NCI-H345 treated with DMSO at 0.1 percent for 48 hours (cell line): ENCODE results near the gene RHOA.
"Not testable (repeated sequence)": the region's sequence is repeated elsewhere in the genome, so short reads cannot be mapped to it uniquely, and the experiment has no call there.

Experiments used
- DNase-seq: peaks from one replicate; lab custom pipeline; 2025; ENCODE audit not compliant: unreplicated experiment; lab: John Stamatoyannopoulos, UW

The RHOA gene

DNA sequence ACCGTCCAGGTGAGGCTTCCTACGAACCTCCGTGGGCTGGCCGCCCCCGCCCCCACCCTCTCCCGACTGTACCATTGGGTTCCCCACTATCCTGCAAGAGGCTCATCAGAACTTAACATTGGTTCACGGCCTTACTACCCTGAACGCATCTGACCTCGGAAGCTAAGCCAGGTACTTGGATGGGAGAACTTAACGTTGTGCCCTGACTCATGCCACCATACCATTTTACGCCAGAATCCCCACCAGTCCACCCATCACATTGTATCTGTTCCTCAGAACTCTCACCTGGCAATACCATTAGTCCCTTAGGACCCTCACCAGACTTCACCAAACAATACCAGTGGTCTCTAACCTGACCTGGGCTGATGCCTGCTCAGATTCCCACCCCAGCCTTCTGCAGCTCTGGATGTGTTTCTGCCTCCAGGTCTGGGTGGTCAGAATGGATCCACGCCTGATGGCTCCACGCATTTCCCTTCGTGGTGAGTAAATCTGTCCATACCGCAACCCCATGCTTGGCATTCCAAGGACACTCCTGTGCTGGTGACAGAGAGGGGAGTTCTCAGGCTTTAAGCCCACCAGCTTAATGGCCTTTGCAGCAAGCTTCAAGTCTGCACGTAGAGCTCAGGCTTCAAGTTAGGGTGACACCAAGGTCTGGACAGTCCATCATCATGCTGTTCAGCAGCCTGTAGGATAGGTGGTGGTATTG lies 1.0 kb upstream of the RHOA start:
- DNase-seq = no peak

DNA sequence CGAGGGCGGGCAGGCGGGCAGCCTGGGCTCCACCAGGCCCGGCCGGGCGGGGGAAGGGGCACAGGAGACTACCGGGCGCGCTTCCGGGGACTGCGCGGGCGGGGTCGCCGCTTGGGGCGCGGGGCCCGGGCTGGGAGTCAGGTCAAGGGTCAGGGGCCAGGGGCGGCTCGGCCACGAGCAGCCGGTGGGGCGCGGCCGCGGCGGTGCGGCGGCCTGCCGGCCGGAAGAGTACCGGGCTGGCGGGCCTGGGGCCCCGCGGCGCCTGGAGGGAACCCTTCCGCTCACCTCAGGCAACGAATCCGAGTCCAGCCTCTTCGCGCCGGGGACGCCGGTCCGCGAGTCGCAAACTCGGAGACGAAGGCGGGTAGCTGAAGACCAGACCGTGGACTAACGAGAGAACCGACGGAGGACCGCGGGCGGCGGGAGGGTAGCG lies 225 bp downstream of the RHOA start:
- no peak for DNase-seq

DNA sequence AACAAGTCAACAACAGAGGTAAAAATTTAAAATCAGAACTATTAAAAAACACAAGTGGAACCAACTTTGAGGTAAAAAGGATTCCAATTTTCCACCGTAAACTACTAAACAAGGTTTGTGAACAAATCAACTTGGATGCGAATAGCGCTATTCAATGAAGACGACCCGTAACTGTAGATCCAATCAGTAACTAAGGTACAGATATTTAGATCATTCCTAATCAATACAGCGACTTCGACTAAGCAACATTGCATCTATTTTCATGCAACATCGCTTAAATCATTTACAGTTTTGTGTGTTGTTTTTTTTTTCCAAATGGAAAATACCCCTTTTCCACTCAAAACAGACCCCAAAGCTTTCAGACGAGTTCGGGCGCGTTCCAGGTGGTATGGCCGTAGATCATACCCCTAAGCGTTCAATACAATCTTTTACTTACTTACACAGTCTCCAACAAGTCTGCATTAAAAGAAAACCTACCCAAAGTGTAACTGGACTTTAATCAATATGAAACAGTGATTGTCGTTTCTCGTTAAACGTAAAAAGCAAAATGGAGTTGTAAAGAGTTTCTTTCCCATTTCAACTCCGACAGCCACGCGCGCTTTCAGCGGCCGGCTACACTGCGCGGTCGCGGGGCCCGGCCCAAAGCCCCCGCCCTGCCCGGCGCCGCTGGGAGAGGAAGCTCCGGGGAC lies 786 bp downstream of the RHOA start:
- DNase-seq = no peak

DNA sequence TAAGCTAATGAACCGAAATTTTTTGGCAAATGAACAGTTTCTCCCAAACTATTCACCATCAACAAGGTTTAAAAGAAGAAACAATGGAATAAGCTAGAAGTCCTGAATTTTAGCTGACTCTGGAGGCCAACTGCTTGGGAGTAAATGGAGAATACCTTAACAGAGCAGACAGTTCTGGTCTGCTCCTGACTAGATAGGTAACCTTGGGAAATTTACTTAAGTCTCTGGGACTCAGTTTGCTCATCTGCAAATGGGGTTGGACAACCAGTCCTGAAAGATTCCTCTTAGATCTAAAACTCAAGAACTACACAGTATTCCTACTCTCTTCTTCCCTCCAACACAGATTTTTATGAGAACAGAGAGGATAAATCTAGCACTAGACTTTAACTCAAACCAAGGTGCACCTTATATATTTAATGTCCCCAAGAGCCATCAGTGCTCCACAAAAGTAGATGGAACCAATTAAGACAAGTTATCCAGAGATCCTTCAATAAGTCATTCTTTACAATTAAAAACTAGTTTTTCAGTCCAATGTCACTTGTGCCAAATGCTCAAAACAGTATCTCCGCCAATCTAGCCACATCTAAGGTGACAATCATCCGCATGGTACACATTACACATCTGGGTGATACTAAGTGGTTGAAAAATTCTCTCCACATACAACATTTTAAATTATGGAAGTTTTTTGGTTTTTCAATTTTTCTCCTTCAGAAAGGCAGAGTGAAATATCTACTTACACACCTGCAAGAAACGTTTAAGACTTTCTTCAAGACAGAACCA lies 1.5 kb downstream of the RHOA start:
- DNase-seq = no peak

DNA sequence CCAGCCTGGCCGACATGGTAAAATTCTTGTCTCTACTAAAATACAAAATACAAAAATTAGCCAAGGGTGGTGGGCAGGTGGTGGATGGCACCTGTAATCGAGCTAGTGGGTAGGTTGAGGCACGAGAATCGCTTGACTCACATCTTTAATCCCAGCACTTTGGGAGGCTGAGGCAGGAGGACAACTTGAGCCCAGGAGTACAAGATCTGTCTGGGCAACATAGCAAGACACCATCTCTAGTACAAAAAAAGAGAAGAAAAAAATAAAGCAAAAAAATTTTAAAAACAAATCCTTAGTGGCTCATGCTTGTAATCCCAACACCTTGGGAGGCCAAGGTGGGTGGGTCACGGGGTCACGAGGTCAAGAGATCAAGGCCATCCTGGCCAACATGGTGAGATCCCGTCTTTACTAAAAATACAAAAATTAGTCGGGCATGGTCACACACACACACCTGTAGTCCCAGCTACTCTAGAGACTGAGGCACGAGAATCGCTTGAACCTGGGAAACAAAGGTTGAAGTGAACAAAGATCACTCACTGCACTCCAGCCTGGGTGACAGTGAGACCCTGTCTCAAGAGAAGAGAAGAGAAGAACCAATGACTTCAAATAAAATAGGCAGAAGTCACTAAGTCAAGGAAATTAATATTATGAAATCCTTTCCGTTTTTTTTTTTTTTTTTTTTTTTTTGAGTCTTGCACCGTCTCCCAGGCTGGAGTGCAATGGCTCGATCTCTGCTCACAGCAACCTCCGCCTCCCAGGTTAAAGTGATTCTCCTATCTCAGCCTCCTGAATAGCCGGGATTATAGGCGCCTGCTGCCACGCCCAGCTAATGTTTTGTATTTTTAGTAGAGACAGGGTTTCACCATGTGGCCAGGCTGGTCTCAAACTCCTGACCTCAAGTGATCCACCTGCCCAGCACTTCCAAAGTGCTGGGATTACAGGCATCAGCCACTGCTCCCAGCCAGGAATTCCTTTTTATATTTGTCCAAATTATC lies 4.9 kb downstream of the RHOA start:
- DNase-seq = no peak

DNA sequence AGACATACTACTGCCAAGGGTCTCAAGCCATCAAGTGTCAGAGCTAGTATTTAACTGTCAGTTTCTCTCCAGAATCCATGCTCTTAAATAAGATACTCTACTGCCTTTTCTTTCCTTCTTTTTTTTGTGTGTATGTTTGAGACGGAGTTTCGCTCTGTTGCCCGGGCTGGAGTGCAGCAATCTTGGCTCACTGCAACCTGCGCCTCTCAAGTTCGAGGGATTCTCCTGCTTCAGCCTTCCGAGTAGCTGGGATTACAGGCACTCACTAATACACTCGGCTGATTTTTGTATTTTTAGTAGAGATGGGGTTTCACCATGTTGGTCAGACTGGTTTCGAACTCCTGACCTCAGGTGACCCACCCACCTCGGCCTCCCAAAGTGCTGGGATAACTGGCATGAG lies 6.2 kb downstream of the RHOA start:
- not testable (repeated sequence) for DNase-seq

DNA sequence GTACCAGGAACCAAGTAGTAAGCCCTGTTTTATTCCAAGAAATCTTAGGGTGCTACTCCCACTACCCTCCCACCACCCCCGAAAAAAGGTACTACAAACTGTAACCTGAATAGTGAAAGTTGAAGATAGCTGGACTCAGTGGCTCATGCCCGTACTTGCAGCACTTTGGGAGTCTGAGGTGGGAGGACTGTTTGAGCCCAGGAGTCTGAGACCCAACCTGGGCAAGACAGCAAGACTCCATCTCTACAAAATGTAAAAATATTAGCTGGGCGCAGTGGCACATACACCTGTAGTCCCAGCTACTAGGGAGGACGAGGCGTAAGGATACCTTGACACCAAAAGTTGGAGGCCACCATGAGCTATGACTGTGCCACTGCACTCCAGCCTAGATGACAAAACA lies 7.9 kb downstream of the RHOA start:
- no peak for DNase-seq

DNA sequence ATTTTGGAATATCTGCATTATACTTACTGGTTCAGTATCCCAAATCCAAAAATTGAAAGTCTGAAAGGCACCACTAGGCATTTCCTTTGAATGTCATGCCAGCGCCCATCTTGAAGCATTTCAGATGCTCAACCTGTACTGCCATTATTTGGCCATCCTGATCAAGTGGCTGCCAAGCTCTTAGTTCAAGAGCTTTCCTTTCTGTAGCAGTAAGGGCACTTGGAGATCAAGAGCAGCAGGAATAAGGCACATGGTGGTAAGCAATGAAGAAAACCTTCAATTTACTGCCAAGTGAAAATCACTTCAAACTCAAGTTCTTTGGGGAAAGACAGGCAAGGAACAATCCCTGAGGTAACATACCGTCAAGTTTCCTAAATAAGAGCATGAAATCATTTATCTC lies 10.0 kb downstream of the RHOA start:
- no peak for DNase-seq

DNA sequence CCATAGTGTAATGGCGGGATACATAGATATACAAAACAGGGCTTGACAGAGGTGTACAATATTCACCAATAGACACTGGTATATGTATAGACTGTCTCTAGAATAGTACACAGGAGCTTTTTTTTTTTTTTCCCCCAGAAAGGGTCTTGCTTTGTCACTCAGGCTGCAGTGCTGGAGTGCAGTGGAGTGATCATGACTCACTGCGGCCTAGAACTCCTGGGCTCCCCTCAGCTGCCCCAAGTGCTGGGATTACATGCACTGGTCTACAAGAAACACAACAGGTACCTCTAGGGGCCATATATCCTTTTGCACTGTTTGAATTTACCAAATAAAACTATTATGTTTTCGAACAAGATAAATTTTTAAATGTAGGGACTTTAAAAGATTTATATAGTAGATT lies 12.3 kb downstream of the RHOA start:
- no peak for DNase-seq

DNA sequence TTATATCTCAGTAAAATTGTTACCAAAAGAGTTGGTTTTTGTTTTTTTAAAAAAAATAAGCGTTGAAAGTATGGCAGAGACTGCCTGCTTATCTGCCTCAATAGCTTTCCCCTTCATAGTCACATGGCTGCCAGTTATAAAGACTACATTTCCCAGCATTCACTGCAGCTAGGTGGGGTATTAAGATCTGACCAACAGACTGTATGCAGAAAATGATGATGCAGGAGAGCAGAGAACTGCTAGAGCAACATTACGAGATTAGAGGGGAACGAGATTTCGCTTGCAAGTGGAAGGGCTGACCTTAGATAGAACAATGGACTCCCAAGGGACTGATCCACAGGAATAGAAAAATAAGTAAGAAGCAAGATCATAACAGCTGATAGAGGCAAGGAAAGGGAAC lies 14.3 kb downstream of the RHOA start:
- DNase-seq = no peak

DNA sequence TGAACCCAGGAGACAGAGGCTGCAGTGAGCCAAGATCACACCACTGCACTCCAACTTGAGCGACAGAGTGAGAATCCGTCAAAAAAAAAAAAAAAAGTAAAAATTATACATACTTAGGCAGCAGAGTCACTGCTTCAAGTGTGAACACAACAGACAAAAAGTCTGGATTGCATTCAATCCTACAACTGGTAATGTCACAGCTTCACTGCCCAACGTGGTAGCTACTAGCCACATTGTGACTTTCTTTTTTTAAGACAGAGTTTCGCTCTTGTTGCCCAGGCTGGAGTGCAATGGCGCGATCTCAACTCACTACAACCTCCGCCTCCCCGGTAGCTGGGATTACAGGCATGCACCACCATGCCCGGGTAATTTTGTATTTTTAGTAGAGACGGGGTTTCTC lies 20.5 kb downstream of the RHOA start:
- not testable (repeated sequence) for DNase-seq

DNA sequence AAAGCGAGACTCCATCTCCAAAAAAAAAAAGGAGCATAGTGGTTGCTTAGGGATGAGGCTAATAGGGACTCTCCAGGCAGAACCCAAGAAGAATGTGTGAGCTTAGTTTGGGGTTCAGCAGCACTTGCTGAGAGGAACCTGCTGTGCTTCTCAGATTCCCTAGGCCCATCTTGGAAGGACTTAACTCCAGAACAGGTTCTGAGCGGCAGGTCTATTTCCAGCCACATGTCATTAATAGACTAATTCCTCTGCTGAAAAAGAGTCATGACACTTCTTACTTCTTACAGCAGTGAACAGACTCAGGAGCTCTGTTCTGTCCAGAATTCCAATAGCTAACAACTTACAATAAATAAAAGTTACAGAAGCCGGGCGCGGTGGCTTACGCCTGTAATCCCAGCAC lies 22.5 kb downstream of the RHOA start:
- no peak for DNase-seq

DNA sequence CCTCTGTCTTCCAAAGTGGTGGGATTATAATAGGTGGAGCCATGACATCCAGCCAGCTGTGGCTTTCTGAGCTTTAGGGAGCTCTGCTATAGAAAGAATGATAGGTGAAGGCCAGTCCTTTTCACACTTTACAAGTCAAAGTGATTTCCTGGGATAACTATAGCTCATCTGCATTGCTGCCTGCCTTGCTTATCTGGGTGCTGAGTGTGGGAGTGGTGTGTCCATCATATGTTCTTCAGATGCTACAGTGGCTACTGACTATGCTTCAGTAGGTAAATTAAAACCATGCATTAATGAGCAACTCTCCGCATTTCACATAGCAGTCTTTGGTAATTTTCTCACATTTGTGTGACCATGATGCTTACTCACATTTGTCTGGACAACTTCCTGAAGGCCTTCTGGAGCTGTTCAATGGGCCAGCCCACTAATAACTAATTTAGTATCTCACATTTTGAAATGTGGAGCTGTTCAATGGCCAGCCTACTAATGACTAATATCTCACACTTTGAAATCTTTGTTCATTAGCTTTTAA lies 23.4 kb downstream of the RHOA start:
- no peak for DNase-seq

DNA sequence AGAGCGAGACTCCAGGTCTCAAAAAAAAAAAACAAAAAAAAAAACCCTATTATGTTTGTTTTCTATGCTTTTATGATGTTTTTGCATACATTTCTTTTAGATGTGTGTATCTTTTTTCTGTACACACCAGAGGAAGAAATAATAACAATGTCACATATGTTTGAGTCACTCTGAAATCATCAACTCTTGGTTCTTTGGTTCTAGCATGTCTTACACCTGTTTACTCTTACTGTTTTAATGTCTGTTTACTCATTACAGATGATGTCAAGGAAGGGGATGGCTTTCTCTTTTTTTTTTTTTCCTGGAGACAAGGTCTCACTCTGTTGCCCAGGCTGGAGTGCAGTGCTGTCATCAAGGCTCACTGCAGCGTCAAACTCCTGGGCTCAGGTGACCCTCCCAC lies 24.1 kb downstream of the RHOA start:
- no peak for DNase-seq

DNA sequence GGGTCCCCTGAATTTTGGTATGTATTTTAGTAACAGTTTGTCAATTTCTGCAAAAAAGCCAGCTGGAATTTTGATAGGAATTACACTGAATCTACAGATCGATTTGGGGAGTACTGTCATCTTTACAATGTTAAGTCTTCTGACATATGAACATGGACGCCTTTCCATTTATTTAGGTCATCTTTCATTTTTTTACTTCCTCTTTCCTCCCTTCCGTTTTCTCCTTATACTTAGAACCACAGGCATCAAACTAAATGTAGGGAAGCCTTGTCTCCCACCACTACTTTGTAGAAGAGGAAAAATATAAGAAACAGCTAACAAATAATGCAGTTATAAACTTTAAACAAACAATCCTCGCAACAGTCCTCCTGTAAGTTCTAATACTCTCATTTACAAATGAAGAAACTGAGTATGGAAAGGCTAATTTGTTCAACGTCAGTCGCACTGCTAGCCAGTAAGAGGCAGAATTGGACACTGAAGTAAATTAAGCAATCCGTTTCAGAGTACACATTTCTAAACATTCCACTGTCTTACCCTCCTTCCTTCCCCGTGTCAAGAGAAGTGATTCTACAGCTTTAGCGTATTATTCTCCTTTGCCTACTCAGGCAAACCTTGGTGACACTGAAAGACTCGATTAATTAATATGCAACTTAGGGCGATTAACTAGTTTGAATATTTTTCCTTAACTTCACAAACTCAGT lies 25.6 kb downstream of the RHOA start:
- DNase-seq = no peak

DNA sequence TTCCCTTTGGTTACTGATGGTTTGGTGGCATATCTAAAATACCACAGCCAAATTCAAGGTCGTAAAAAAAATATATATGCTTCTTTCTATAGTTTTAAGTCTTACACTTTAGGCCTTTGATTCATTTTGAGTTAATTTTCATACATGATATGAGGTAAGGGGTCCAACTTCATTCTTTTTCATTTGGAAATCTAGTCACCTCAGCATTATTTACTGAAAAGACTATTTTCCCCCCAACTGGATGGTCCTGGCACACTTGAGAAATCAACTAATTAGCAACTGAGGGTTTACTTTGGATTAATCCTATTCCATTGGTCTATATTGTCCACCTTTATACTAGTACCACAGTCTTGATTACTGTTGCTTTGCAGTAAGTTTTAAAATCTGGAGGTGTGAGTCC lies 26.2 kb downstream of the RHOA start:
- DNase-seq = no peak

DNA sequence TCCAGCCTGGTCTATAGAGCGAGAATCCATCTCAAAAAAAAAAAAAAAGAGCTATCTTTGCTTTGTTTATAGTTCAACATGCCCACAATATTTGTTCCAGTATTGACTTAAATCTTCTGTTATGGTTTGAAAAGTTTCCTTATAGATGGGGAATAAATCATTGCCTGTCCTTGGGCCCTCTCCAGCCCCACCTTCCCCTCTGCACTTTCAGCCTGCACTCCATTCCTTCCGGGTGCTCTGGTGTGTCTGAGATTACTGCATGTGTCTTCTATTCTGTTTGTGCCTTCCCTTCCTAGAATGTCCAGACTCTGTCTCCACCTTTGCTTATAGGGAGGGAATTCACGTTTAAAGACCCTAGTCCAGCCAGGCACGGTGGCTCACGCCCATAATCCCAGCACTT lies 28.4 kb downstream of the RHOA start:
- DNase-seq = no peak

DNA sequence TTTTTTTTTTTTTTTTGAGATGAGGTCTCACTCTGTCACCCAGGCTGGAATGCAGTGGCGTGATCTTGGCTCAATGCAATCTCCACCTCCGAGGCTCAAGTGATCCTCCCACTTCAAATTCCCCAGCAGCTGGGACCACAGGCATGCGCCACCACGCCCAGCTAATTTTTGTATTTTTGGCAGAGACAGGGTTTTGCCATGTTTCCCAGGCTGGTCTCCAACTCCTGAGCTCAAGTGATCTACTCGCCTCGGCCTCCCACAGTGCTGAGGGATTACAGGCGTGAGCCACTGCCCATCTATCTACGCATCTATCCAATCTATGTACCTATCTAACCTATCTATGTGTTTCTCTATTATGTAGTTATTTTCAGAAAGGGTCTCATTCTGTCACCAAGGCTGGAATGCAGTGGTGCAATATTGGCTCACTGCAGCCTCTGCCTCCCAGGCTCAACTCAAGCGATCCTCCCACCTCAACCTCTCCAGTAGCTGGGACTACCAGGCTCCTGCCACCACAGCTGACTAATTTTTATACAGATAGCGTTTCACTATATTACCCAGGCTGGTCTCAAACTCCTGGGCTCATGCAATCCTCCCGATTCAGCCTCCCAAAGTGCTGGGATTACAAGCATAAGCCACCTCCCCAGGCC lies 33.4 kb downstream of the RHOA start:
- DNase-seq = no peak

DNA sequence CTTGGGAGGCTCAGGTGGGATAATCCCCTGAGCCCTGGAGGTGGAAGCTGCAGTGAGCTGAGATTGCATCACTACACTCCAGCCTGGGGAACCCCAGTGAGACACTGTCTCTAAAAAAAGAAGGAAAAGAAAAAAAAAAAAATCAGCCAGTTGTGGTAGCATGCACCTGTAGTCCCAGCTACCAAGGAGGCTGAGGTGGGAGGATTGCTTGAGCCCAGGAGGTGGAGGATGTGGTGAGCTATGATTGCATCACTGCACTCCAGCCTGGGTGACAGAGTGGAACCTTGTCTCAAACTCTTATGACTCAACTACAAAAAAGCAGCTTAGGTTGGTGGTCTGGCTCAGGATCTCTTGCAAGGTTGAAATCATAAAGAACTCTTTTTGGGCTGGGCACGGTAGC lies 34.3 kb downstream of the RHOA start:
- DNase-seq = no peak

DNA sequence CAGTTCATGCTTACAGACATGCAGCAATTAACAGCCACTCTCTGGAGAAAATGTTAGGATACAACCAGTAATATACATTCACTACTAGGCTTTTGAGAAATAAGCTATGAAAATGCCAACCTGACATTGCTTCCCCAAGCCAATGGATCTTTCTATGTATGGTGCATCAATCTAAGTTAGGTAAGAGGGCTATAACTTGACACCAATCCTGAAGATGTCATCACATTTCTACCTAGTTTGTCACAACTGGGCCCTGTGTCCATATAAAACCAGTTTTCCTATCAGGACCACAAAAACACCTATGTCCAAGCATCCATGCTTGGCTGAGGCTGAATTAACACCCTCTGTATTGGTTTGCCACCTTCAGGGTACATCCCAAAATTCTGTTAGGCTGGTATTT lies 39.8 kb downstream of the RHOA start:
- DNase-seq = no peak
